ENCODE data around the gene PPP2R5E.
A peak's percentile ranks its signal among the peaks of the same experiment; 100 is the strongest.

Gene PPP2R5E

DNA sequence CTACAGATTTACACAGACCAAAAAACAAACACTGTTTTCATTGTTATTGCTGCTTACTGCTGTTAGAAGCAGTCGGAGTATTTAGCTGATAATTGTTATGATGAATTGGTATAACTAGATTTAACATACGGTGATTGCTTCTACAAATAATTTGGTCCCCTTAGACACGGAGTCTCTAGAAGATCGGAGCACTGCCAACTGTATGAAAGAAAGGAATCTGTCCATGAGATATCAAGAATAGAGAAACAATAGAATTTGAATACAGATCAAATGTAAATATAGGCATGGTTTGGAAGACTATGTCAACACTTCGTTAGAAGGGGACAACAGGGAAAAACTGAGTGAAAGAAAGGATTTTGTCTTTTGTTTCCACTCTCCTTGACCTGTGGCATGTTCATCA is 110.9 kb downstream of the PPP2R5E start:
- no peak for DNase-seq (ENCODE audit: low spot score)

GRCh38 chr14:63431466-63431865 is 111.7 kb downstream of the PPP2R5E start:
- no peak for DNase-seq (ENCODE audit: low spot score)

DNA sequence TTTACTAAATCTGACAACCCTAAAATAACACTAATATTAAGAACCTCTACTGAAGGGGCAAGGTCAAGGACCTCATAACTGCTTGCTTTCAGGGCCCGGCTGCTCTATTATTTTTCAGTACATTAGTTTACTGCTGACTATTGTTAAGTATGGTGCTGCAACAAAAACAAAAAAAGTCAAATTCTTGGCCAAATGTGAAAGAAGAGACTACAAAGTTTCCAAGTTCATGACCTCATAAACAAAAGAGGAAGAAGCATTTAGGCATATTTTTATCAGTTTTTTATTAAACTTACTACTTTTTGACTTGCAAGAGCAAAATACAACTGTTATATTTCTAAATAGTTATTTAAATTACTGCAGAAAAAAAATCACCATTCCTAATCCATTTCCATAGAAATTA is 114.7 kb downstream of the PPP2R5E start:
- DNase-seq (ENCODE audit: low spot score) = no peak

GRCh38 chr14:63426838-63427352 is 116.3 kb downstream of the PPP2R5E start:
- no peak for DNase-seq (ENCODE audit: low spot score)

DNA sequence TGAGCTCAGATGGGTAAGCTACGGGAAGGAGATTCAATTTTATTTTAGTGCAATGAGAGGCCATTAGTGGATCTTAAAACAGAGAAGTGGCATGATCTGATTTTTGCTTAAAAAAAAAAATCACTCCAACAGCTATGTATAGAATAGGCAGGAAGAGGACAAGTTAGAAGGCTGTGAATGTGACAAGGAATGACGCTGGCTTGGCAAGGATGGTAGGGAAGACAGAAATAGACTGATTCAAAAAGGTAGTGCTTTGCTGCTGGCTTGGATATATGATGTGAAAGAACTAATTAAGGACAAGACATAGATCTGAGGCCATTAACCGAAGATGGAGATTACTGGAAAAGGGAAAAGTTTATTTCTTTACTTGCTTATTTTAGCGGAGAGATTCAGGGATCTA is 119.3 kb downstream of the PPP2R5E start:
- DNase-seq (ENCODE audit: low spot score) = no peak

GRCh38 chr14:63423381-63423780 is 119.8 kb downstream of the PPP2R5E start:
- no peak for DNase-seq (ENCODE audit: low spot score)

- no peak for DNase-seq (ENCODE audit: low spot score)
Observed at GRCh38 chr14:63421919-63422318, 121.3 kb downstream of the PPP2R5E start.

GRCh38 chr14:63421226-63421625 is 122.0 kb downstream of the PPP2R5E start:
- DNase-seq (ENCODE audit: low spot score) = no peak

GRCh38 chr14:63418020-63418419 is 125.2 kb downstream of the PPP2R5E start:
- no peak for DNase-seq (ENCODE audit: low spot score)

DNA sequence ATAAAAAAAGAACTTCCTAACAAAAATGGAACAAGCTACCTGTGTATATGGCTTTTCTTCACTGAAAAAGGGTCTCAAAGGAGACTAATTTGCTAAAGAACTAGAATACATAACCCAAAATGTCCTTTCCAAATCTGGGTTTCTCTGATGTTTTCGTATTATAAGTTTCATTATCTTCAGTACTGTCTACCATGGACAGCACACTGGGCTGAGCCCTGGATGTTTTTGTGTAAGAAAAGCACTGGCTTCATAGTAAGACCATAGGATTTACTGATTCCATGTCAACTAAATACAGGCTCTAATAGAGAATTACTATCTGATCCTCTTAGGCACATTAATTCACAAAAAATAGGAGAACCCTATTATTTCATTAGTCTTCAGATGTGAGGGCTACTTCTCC is 130.2 kb downstream of the PPP2R5E start:
- DNase-seq (ENCODE audit: low spot score) = no peak

DNA sequence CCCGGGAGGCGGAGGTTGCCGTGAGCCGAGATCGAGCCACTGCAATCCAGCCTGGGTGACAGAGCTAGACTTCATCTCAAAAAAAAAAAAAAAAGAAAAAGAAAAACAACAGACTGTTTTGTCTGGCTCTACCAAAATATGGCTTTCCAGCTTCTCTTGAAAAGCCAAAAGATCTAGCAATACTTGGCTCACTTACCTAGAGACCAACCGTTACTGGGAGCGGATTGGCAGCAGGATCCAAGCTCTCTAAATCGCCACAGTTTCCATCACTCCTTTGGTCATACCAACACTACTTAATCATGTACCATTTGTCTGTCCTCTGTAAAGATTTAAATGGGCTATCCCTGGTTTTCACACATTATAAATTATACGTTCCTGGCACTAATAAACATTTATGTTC is 136.8 kb downstream of the PPP2R5E start:
- DNase-seq (ENCODE audit: low spot score) = no peak

GRCh38 chr14:63405715-63406114 is 137.5 kb downstream of the PPP2R5E start:
- no peak for DNase-seq (ENCODE audit: low spot score)

DNA sequence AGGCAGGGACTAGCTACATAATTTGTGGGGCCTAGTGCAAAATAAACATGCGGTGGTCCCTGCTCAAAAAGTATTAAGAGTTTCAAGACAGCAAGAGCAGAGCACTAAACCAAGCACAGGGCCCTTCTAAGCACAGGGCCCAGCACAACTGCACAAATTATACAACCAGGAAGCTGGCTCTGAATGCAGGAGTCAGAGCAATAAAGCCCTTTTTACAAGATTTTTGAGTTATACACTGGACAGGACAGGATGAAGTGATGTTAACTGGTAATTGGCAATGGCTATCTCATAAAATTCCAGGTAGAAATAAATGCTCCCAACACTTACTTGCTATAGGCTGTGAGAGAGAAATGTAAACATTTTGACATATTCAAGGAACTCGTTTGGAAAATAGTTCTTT is 138.3 kb downstream of the PPP2R5E start:
- no peak for DNase-seq (ENCODE audit: low spot score)

DNA sequence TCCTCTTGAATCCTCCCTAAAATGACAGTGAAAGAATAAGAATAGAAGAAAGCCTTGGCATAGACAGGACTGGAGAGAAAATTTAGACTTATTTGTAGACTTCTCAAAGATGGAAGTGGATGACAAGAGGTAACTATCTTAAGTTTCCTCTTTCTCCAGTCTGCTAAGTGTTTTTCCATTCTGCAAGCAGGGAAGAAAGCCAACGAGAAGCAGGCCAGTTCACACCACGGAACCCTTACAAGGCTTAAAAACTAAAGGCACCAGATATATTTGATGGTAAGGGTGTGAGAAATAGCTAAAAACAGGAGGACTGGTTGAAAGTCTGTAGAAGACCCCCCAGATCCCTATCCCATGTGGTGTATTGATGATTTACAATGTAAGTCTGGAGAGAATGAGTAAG is 141.5 kb downstream of the PPP2R5E start:
- DNase-seq (ENCODE audit: low spot score) = peak; percentile 45

GRCh38 chr14:63398952-63399351 is 144.2 kb downstream of the PPP2R5E start:
- DNase-seq (ENCODE audit: low spot score) = no peak

- no peak for DNase-seq (ENCODE audit: low spot score)
Observed at GRCh38 chr14:63394841-63395240, 148.3 kb downstream of the PPP2R5E start.

- no peak for DNase-seq (ENCODE audit: low spot score)
Observed at GRCh38 chr14:63394432-63394831, 148.7 kb downstream of the PPP2R5E start.

- no peak for DNase-seq (ENCODE audit: low spot score)
Observed at GRCh38 chr14:63393012-63393411, 150.2 kb downstream of the PPP2R5E start.

DNA sequence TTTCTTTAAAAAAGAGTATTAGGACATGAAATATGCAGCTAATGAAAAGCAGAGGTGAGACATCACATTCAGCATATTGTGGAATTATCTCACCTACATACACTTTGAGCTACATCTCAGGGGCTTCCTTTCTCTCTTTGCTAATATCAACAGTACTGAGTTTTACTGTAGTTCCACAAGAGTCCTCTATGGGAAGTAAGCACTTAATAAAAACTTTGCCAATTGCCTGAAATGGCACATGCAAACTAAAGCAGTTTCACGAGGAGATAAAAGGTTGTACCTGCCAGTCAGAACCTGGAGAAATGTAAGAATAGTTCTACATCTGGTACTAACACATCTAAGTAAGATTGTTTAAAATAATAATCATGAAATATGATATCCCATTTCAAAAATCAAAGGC is 150.9 kb downstream of the PPP2R5E start:
- DNase-seq (ENCODE audit: low spot score) = no peak

DNA sequence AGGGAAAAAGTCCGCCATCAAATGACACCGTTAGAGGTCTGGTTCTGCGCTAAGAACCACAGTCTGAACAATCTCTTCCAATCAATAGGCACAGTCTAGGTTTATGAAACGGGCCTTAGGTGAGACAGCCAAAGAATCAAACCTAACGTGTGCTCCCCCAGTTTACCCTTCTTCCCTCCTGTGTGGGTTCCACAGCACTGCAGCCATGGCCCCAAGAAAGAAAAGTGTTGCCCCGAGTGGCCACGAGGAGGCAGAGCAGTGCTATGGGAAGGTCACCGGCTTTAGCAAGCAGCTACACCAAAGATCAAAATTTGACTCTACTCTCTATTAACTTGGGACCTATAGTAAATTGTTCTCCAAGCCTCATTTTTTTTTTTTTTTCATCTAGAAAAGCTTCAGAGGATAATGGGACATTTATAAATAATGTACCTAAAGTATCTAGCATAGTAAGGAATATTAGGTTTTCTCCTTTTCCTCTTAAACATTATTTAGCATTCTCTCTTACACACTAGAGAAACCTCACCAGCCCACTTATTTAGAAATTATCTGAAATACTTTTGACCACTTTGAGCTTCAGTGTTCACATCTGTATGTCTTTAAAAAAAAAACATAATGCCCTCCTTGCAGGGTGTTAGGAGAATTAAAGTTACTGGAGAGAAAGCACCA is 154.3 kb downstream of the PPP2R5E start:
- peak; percentile 72 for DNase-seq (ENCODE audit: low spot score)

GRCh38 chr14:63387711-63388110 is 155.5 kb downstream of the PPP2R5E start:
- DNase-seq (ENCODE audit: low spot score) = no peak

- no peak for DNase-seq (ENCODE audit: low spot score)
Observed at GRCh38 chr14:63383776-63384367, 159.3 kb downstream of the PPP2R5E start.

DNA sequence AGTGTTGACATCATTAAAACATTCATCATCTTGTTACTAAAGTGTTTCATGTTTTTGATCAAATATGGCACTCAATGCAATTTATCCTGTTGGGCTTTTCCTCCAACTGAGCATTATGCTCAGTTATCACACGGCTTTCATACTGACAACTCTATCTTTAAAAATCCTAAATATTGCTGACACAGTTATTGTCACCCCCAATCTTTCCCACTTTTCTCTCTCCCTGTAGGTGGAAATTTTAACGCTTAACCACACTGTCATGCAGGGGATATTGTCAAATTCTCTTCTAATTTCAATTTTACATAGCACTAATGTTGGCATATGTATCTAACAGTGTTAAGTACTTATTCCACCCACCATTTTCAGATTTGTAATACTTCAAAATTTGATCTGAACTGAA is 164.7 kb downstream of the PPP2R5E start:
- no peak for DNase-seq (ENCODE audit: low spot score)

DNA sequence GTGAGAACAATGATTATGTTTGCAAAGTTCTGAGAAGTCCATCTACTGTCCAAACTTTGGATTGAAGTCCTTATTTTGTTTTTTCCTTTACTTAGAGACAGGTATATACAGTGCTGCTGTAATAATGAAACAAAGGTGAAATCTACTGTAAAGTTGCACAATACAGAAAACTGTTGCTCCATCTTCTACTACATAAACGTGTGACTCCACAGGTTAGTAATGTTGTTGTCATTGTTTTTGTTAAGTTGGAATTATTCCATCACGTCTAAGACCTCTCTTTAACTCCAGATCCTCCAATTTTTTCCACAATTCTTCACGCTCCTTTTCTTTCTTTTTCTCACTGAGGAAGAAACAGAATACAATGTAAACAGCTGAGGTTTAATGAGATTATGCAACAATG is 167.4 kb downstream of the PPP2R5E start:
- no peak for DNase-seq (ENCODE audit: low spot score)

All from cerebellar cortex (tissue), 1 donor.